Body of pancreas (tissue), 4 donors: ENCODE results near the gene HOXB2. TPM values are rescaled to one million over a fixed set of nuclear protein-coding genes. Genes with fewer than 3 reads are reported as not detected.

Experiments
- ATAC-seq: fragments of 150-250 bp; one replicate; pipeline ENCODE4 v1.9.1; 2016
- DNase-seq, 4 donors: peaks; one replicate each; pipeline ENCODE4 v3.0.0-alpha.2; 2019
- H3K27ac ChIP-seq, 4 donors: fragments of 200-600 bp; sonication (generic); 1 replicate in 3 of 4; 2 replicates in 1 of 4; pipeline versions ENCODE4 v1.5.1 to v1.6.1; 2016 to 2019; ENCODE audit warnings: mild to moderate bottlenecking in 1 of 4, mixed read lengths in 1 of 4, moderate library complexity in 1 of 4
- H3K27me3 ChIP-seq, 2 donors: fragments of 200-600 bp; sonication (generic); one replicate each; pipeline ENCODE4 v1.6.0; 2016; ENCODE audit warnings: mild to moderate bottlenecking in 1 of 2
- H3K36me3 ChIP-seq, 2 donors: fragments of 200-600 bp; sonication (generic); replicated peaks in 1 of 2; 2 replicates each; pipeline ENCODE4 v1.5.1; 2016; ENCODE audit warnings: low read depth in 2 of 2; ENCODE audit not compliant: insufficient read depth in 1 of 2
- H3K4me1 ChIP-seq: fragments of 200-600 bp; sonication (generic); one replicate; pipeline ENCODE4 v1.6.0; 2016
- H3K4me3 ChIP-seq, 2 donors: fragments of 200-600 bp; sonication (generic); 1 replicate in 1 of 2; 2 replicates in 1 of 2; pipeline ENCODE4 v1.5.1; 2016 to 2019
- H3K9me3 ChIP-seq, 3 donors: fragments of 200-600 bp; sonication (generic); 1 replicate in 2 of 3; 2 replicates in 1 of 3; pipeline ENCODE4 v1.5.1; 2016
- POLR2A ChIP-seq, 3 donors: fragments of 450-650 bp; IDR thresholded peaks; one replicate each; pipeline ENCODE4 v1.6.1; 2016; ENCODE audit warnings: antibody characterized with exemption in 3 of 3, mild to moderate bottlenecking in 2 of 3
- WGBS, 2 donors: methylation state at CpG; one replicate each; pipeline ENCODE4 v1.1.5; 2017; 5-methylcytosine and 5-hydroxymethylcytosine counted together
- intact Hi-C: fragments of 100-400 bp; cut with DNase I; formaldehyde crosslinking; loops from one replicate; pipeline ENCODE4 v1.15.1; 2023
- total RNA-seq, 2 donors: library from RNA; depleted of rRNA; stranded (reverse); fragments of >200 nt; gene quantifications; one replicate each; pipeline ENCODE4 v1.1.0, GENCODE V29; 2016
- TF ChIP-seq, protein P1 (sequence below), 7 experiments: fragments of 450-650 bp in 4 of 7; fragments of 200-600 bp in 3 of 7; sonication (generic) in 3 of 7; IDR thresholded peaks; one replicate each; pipeline ENCODE4 v1.5.1; 2016 to 2019; ENCODE audit warnings: antibody characterized with exemption in 7 of 7

HOXB2 gene
- total RNA-seq, 2 donors from 2014 or later, result 13.7 to 32.3 TPM

DNA sequence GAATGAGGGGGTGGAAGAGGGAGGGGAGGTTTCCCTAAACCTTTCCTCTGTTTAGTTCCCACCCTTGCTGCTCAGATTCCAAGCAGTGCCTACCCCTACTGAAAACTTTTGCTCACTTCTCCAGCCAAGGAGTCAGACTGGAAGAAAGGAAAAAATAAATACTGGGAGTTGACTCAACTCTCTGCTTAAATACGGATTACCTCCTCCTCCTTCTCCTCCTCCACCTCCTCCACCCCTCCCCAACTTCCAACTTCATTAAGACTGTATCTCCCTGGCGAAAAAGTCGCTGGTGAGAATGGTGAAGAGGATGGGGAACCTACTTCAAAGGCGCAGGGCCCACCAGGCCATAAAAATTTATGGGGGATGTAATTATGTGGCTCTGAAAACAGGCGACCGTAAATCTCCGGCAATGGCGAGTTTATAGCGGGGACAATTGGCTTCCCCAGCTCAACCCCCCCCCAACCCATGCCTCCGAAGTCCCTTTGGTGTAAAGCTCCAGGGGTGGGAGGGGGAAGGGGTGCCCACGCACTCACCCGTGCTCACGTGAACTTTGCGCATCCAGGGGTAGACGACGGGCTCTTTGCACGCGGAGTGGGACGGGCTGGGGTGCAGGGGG is 32.5 kb upstream of the HOXB2 start:
- Histone ChIP-seq H3K27ac (peak overlapping the region in 3 of 4 donors; percentile 4 to 55 (median 50)), H3K27me3 (peaks cover 0 to 59% of the 10 kb centered on the region in 2 donors), H3K4me3 (no peak overlapping the region), H3K36me3 (no peaks in the 10 kb centered on the region), H3K9me3 (no peaks in the 10 kb centered on the region), H3K4me1 (peaks cover 17% of the 10 kb centered on the region)
- TF ChIP-seq, protein P1, sequence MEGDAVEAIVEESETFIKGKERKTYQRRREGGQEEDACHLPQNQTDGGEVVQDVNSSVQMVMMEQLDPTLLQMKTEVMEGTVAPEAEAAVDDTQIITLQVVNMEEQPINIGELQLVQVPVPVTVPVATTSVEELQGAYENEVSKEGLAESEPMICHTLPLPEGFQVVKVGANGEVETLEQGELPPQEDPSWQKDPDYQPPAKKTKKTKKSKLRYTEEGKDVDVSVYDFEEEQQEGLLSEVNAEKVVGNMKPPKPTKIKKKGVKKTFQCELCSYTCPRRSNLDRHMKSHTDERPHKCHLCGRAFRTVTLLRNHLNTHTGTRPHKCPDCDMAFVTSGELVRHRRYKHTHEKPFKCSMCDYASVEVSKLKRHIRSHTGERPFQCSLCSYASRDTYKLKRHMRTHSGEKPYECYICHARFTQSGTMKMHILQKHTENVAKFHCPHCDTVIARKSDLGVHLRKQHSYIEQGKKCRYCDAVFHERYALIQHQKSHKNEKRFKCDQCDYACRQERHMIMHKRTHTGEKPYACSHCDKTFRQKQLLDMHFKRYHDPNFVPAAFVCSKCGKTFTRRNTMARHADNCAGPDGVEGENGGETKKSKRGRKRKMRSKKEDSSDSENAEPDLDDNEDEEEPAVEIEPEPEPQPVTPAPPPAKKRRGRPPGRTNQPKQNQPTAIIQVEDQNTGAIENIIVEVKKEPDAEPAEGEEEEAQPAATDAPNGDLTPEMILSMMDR (IDR thresholded peaks at IDR 0.05), result no peak
- TF ChIP-seq POLR2A (IDR thresholded peaks at IDR 0.05), result no peak
- no peak for ATAC-seq
- no peak for DNase-seq
- whole genome bisulfite sequencing, 2 donors, result 3 to 4% methylated on average over 10 to 19 of the region's 19 CpGs
- intact Hi-C loops, result no loop called here

DNA sequence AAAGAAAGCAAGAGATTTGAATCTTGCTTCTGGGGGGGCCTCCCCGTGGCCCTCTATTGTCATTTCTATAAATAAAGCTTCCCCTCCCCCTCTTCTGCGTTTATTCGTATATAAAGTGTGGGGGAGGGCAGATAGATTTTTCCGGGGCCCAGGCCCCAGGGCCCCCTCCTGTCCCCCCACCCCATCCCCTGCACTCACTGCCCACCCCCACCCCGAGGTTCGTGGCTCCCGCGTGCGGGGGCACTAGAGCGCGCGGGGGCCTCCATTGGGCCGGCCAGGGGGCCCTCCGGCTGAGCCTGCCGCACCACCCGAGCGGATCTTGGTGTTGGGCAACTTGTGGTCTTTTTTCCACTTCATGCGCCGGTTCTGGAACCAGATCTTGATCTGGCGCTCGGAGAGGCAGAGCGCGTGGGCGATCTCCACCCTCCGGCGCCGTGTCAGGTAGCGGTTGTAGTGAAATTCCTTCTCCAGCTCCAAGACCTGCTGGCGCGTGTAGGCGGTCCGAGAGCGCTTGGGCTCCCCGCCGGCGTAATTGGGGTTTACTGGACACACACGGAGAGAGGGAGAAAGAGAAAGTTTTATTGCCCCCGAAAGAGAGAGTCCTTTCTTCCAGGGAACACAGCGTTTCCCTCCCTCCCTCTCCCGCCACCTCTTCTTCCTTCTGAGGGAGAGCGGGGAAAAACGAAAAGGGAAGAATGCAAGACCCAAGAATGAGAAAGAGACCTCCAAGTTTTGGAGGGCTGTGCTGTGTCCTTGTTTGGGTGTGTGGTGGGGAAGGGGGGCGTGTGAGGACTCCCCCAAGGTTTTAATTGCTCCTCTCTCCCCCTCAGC is 31.8 kb upstream of the HOXB2 start:
- DNase-seq (no peak), ATAC-seq (no peak)
- no peaks in the 10 kb centered on the region for H3K36me3 ChIP-seq
- no peaks in the 10 kb centered on the region for H3K9me3 ChIP-seq
- WGBS, 2 donors, result 3 to 12% methylated on average over 23 to 41 of the region's 43 CpGs
- TF ChIP-seq POLR2A (IDR thresholded peaks at IDR 0.05), result no peak
- TF ChIP-seq, protein P1 (IDR thresholded peaks at IDR 0.05), result no peak
- H3K4me3 ChIP-seq, result no peak overlapping the region
- peaks cover 0 to 51% of the 10 kb centered on the region in 2 donors for H3K27me3 ChIP-seq
- H3K27ac ChIP-seq, result peak overlapping the region in 3 of 4 donors; percentile 26 to 55 (median 50)
- intact Hi-C loops, result no loop called here
- peaks cover 9% of the 10 kb centered on the region for H3K4me1 ChIP-seq

- intact Hi-C loops, result no loop called here
- Histone ChIP-seq H3K27me3 (peaks cover 0 to 43% of the 10 kb centered on the region in 2 donors), H3K4me3 (no peak overlapping the region)
Measured at GRCh38 chr17:48575673-48576478, 31.0 kb upstream of the HOXB2 start.

GRCh38 chr17:48575066-48575582 is 30.2 kb upstream of the HOXB2 start:
- 17 to 18% methylated on average over 7 of the region's 7 CpGs for WGBS, 2 donors
- intact Hi-C loops, result no loop called here
- Histone ChIP-seq H3K27me3 (peaks cover 0 to 43% of the 10 kb centered on the region in 2 donors), H3K4me3 (no peak overlapping the region), H3K27ac (no peak overlapping the region), H3K36me3 (no peaks in the 10 kb centered on the region), H3K4me1 (peaks cover 13% of the 10 kb centered on the region), H3K9me3 (no peaks in the 10 kb centered on the region)
- DNase-seq, result no peak
- no peak for TF ChIP-seq POLR2A (IDR thresholded peaks at IDR 0.05)
- TF ChIP-seq, protein P1 (IDR thresholded peaks at IDR 0.05), result no peak
- no peak for ATAC-seq

More at GRCh38 chr17:48575673-48576478, 31.0 kb upstream of the HOXB2 start:
- TF ChIP-seq POLR2A (IDR thresholded peaks at IDR 0.05), result no peak
- TF ChIP-seq, protein P1 (IDR thresholded peaks at IDR 0.05), result no peak
- ATAC-seq (no peak), DNase-seq (no peak)
- Histone ChIP-seq H3K36me3 (no peaks in the 10 kb centered on the region), H3K9me3 (no peaks in the 10 kb centered on the region), H3K4me1 (peaks cover 9% of the 10 kb centered on the region), H3K27ac (peak overlapping the region in 3 of 4 donors; percentile 26 to 48 (median 43))
- 8 to 16% methylated on average over 22 of the region's 22 CpGs for WGBS, 2 donors
